GM19395 (cell line): ENCODE results near the gene ERF.

Experiments
- ATAC-seq: cut with Tn5 transposase; IDR thresholded peaks from one replicate; pipeline ENCODE4 v1.9.1; 2021; ENCODE audit warnings: mild to moderate bottlenecking, moderate library complexity; ENCODE audit not compliant: unreplicated experiment

Gene ERF

GRCh38 chr19:42242512-42243409 is 12.2 kb downstream of the ERF start, which contains the start of gene GSK3A:
Gene GSK3A, minus strand, starts transcription at chr19:42242602. Its CDS starts 137 bp downstream, at chr19:42242465.
- ATAC-seq: peak; percentile 64

- no peak for ATAC-seq
These were observed 12.8 kb downstream of the ERF start for GRCh38 chr19:42242069-42242511.

- ATAC-seq: no peak
These were observed 13.6 kb downstream of the ERF start for GRCh38 chr19:42241279-42241678.

- ATAC-seq: no peak
These were observed 15.2 kb downstream of the ERF start for GRCh38 chr19:42239544-42240220.

GRCh38 chr19:42235181-42235580 is 19.7 kb downstream of the ERF start:
- no peak for ATAC-seq

GRCh38 chr19:42234364-42234763 is 20.6 kb downstream of the ERF start:
- no peak for ATAC-seq

- no peak for ATAC-seq
These were observed 21.1 kb downstream of the ERF start for GRCh38 chr19:42233678-42234292.

- ATAC-seq: no peak
These were observed 21.8 kb downstream of the ERF start for GRCh38 chr19:42233106-42233505.

GRCh38 chr19:42232435-42232834 is 22.5 kb downstream of the ERF start:
- ATAC-seq: no peak

GRCh38 chr19:42230571-42230970 is 24.4 kb downstream of the ERF start:
- no peak for ATAC-seq

GRCh38 chr19:42229855-42230351 is 25.0 kb downstream of the ERF start:
- ATAC-seq: no peak

- ATAC-seq: no peak
These were observed 25.6 kb downstream of the ERF start for GRCh38 chr19:42229301-42229854.

- ATAC-seq: no peak
These were observed 26.3 kb downstream of the ERF start for GRCh38 chr19:42228641-42229040.

- ATAC-seq: no peak
These were observed 28.0 kb downstream of the ERF start for GRCh38 chr19:42226886-42227285.

- no peak for ATAC-seq
These were observed 29.1 kb downstream of the ERF start for GRCh38 chr19:42225718-42226292.

- ATAC-seq: no peak
These were observed 29.8 kb downstream of the ERF start for GRCh38 chr19:42224940-42225717.

- ATAC-seq: no peak
These were observed 34.2 kb downstream of the ERF start for GRCh38 chr19:42220751-42221097.

GRCh38 chr19:42219812-42220750 is 34.8 kb downstream of the ERF start, which contains the start of gene ZNF526:
Gene ZNF526, plus strand, starts transcription at chr19:42220312. Its CDS starts 4,092 bp downstream, at chr19:42224404.
- ATAC-seq: peak; percentile 74
